ELF-1 (cell line): ENCODE results near the gene RBBP8.
"Not testable (repeated sequence)": the region's sequence is repeated elsewhere in the genome, so short reads cannot be mapped to it uniquely, and the experiment has no call there.

Experiments
- DNase-seq: peaks from one replicate; pipeline ENCODE4 v3.0.0-alpha.2; 2016; ENCODE audit warnings: low read depth, low spot score

The RBBP8 gene

DNA sequence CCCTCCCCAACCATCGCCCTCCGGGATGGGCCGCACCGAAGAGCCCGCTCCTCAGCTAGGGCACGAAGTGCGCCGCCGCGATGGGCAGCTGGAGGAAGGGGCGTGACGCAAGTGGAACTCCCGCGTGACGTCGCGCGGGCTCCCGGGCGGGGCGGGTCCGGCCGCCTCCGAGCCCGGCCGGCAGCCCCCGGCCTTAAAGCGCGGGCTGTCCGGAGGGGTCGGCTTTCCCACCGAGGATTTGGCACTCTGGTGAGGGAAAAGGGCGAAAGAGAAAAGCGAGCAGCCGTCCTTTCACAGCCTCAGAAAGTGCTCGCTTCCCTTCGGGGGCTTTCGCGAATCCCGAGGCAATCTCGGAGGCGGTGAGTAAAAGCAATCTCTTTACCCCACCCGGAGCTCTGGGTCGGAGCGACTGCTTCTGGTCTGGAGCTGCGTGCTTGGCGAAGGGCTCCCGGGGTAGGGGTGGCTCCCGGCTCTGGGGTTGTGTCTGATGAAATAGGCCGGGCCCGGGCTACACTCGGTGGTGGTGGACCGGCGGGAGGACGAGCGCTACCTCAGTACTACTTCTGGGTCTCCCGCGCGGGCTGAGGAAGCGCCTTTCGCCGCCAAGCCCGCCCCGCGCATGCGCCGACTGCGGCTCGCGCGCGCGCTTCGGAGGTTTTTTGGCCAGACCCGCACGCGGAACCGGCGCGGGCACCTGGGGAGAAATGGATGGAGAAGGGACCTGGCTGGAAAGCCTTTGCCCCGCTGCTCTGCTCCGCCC lies at the start of gene RBBP8:
RBBP8 (plus strand) TSS at position 123 of the 760 bp plus-strand sequence. CDS start 3,524 bp downstream, outside the sequence.
- peak; percentile 95 for DNase-seq

DNA sequence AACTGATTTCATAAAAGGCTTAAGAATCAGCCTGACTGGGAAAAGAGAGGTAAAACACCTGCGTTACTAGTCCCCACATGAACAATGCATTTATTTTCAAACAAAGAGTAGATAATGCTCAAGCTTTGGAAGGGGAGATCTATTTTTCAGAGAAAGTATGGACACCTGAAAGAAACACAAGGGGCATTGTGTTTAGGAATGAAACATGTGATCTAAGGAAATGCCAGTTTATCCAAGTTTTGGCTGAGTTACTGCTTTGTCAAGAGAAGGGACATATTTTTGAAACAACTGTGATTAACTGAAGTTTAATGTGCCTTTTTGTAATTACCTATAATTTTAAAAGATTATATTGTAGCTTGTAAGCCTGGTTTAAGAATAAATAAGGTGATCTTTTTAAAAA lies 49.3 kb upstream of the RBBP8 start:
- DNase-seq, result no peak

DNA sequence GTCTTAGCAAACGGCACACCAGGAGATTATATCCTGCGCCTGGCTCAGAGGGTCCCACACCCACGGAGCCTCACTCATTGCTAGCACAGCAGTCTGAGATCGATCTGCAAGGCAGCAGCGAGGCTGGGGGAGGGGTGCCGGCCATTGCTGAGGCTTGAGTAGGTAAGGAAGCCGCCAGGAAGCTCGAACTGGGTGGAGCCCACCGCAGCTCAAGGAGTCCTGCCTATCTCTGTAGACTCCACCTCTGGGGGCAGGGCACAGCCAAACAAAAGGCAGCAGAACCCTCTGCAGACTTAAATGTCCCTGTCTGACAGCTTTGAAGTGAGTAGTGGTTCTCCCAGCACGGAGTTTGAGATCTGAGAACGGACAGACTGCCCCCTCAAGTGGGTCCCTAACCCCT lies 47.4 kb upstream of the RBBP8 start:
- DNase-seq, result not testable (repeated sequence)

DNA sequence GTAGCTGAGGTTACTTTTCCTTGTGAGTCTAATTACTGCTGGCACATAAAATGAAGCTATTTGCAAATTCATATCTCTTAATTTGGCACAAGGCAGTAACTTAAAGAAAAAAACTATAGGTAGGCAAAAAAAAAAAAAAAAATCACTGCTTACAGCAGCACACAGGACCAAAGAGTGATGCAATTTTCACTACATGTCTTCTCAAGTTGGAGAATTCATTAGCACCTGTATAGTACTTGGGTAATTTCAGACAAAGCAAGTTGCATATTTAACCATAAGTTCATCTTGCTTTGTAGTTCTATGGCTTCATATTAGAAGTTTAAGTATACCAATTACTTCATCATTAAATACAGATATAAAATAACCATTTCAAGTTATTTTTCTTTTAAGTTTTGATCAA lies 33.7 kb upstream of the RBBP8 start:
- DNase-seq, result no peak

DNA sequence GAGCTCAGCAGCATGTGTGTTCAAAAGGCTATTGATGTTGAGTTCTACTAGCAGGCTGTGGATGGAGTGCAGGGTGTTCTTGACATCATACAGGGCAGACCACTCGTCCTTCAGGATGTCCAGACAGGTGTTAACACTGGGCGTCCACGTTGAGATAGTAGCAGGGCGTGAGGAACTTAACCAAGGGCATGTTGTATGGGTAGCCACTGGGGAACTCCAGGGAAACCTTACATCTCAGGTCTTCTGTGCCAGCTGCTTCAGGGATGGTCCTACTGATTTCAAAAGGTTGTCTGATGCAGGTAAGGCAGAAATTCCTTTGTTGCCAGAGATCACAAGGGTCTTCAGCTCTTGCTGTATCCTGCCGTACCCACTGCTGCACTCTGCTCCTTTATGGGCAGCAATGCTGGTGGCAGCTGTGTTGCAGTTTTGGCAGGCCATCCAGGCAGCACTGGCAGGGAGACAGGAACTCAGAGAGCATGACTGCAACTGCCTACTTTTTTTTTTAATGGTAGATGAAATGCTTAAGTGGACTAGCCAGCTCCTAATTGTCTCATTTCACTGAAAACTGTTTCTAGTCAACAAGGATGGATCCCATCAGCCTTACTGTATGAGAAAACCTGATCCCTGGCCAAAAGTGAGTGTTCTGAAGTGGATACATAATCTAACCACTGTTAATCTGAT lies 32.4 kb upstream of the RBBP8 start:
- no peak for DNase-seq

DNA sequence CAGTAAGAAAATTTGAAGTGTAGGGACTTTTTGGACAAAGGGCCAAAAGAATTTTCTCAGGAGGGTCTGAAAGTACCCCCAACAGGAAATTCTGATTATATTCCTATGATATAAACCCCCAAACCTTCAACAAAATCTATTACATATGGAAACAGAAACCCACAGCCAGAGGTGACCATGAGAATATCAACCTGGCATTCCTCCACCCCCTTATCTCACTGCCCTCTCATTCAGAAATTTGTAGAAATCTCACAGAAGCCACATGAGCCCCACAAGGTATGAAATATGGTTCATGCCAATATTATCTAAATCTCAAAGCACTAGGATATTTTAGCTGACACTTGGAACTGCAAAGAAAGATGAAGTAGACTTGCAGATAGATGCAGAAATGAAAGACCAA lies 31.0 kb upstream of the RBBP8 start:
- no peak for DNase-seq

DNA sequence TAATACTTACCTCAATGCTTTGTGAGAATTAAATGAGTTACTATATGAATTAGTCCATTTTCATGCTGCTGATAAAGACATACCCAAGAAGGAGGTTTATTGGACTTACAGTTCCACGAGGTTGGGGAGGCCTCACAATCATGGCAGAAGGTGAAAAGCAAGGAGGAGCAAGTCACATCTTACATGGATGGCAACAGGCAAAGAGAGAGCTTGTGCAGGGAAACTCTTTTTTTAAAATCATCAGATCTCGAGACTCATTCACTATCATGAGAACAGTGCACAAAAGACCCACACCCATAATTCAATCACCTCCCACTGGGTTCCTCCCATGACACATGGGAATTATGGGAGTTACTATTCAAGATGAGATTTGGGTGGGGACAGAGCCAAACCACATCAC lies 29.9 kb upstream of the RBBP8 start:
- not testable (repeated sequence) for DNase-seq

DNA sequence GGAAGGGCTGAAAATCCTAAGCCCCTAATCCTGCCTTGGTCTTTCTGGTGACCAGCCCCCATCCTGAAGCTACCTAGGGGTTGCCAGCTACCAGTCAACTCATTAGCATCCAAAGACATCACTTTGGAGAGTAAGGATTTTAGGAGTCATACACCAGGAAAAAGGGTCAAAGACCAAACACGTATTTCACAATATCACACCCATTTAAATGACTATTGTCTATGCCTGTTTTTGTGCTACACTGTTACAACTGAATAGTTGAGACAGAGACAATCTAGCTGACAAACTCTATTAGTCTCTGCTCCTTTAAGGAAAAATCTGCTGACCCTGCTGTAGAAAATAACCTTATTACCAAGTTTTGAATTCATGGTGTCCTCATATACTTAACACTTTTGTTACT lies 21.0 kb upstream of the RBBP8 start:
- no peak for DNase-seq

DNA sequence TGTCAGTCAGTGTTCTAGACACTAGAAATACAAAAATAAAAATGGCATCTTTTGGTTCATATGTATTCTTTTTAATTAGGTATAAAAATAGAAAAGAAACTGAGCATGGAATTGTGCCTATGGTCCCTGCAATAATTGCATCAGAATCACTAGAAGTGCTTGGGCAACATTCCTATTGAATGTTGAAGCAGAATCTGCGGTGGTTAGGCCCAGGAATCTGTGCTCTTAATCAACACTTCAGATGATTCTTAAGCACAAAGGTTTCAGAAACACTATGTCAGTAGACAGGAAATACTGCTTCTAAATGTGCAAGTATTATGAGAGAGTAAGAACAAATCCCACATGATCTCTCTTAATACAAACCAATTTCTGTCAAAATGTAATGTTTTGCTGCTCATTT lies 20.3 kb upstream of the RBBP8 start:
- no peak for DNase-seq

DNA sequence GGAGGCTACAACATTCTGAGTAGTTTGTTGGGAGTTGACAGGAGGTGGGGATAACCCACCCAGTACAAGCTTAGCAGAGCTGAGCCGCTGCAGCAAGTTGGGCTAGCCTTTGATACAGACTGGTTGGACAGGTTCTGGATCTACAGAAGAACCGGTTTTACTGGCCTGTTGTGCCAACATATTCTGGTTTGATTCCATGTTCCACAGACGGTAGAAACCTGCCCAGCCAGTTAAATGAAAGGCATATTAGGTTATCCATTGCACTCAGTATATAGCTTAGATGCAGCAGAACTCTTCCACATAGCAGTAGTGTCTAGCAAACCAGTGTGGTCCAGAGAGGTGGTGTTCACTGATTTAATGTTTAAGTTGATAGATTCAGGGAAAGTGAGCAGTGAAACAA lies 19.3 kb upstream of the RBBP8 start:
- peak; percentile 91 for DNase-seq

DNA sequence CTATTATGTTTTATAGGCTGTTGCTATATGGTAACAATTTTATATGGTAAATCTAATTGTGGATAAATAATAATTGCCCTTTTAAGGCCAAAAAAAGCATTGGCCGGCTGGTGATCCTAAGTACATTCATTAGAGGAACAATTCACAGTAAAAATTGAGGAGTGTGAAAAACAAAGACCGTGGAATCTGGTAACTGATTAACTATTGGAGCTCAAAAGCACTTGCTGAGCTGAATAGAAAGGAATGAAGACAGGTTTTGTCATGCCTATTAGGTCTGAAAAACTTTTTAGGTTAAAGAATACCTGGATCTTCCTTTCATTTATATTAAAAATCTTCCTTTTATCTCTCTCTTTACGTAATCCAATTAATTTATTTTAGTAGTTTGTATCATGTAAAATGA lies 18.5 kb upstream of the RBBP8 start:
- DNase-seq, result no peak

DNA sequence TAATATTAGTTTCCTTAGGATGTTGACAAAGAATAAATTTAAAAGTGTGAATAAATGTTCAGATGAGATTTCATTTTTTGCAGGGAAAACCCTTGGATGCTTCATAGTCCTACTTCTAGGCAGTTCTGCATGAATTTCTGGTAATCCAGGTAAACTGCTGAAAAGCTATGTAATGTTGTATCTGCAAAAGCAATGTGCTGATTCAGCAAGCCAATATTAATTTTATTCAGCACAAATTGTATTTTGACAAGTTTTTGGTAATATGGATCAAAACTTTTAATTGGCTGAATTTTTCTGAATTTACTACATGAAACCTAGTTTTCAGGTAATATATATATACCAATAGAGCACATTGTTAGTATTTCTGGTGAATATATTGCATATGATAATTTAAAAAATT lies 17.8 kb upstream of the RBBP8 start:
- no peak for DNase-seq

DNA sequence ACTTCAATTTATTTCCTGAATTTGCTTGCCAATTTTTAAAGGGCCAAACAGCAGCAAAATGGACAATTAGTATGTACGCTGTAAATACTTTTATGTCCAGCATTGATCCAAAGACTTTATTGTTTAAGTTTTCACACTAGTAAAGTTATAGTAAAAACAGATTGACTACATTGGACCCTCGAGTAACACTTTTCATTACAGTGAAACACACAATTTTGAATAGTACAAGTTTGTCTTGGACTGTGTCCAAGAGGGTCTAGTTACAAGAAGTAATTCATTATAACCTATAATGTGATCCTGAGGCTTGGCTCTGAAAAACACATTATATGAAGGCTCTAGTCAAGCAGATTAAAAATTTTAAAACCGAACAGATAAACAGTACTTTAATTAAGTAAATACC lies 11.4 kb upstream of the RBBP8 start:
- DNase-seq, result no peak

DNA sequence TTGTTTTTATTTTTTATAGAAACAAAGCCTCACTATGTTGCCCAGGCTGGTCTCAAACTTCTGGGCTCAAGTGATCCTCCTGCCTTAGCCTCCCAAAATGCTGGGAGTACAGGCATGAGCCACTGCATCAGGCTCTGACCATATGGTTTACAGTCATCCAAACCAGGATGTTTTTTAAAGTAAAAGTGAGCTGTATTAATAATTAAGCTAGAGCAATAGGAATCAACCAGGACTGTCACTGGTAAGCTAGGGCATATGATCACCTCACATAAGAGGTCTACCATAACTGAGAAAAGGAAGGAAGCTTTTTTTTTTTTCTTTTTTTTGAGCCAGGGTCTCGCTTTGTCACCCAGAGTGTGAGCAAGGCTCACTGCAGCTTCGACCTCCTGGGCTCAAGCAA lies 8.5 kb upstream of the RBBP8 start:
- no peak for DNase-seq

DNA sequence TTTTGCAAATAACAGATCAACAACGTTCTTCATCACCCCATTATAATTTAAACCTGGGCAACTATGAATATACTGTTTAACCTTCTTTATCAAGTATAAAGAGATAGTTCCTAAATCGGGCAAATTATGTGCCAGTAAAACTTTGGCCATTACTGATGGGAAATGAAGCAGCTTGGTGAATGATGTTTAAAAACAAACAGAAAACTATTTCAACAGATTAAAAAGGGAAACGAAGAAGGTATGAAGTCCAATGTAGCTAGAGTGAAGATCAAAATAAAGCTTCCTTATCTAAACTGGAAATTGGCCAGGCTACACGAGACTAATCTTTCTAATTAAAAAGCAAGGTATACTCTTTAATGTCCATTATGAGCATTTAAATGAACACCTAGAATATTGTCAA lies 6.7 kb upstream of the RBBP8 start:
- no peak for DNase-seq

DNA sequence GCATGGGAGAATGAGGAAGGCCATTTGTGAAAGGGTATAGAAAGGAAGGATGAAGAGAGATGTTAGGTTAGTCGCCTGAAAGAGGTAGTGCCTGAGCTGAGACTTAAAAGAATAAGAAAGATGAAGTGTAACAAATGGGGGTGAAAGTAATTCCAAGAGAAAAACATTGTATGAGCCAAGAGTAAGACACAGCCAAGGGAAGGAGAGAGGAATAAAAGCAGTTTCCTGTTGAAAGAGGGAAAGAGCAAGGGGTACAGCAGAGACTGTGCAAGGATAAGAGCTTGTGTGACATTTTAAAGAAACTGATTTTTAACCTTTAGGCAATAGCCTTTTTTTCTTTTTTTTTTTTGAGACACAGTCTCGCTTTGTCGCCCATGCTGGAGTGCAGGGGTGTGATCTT lies 4.8 kb upstream of the RBBP8 start:
- DNase-seq, result no peak

DNA sequence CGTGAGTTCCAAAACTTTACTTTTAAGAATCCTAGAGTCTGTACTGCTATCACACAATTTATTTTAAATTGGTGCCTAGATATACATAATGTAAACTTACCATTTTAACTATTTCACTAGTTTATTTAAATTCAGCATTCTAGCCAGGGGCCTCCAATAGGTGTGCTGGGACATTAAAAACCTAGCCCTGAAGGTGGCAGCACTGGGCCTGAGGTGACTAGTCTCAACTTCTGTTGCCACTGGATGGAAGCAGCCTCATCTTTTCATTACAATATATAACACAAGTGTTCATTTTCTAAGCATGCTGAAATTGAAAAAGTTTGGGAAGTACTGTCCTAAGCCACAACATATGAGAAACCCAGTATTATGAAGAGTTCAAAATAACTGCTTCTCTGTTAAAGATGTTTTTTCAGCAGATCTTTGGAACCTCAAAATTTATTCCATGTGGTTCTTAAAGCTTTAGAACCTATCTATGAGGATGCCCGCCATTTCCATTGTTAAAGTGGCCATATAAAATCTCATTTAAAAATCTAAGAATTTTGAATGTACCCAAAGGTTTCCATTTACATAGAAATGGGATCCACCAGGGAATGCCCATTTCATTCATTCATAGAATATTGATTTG lies 2.9 kb upstream of the RBBP8 start:
- DNase-seq, result peak; percentile 53

DNA sequence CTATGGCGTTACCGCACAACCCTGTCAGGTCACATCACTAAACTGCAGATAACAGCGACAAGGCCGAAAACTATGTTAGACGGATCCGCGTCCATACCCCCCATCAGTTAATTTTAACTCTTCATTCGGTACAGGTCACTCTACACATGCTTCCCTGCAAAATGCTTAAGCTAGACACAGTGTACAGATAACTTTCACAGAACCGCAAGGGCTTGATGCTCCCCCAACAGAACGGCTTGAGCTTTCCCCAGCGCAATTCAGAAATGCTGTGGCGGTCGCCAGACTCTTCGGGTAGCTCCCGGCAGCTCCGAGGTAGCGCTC lies 283 bp upstream of the RBBP8 start:
- DNase-seq, result no peak

DNA sequence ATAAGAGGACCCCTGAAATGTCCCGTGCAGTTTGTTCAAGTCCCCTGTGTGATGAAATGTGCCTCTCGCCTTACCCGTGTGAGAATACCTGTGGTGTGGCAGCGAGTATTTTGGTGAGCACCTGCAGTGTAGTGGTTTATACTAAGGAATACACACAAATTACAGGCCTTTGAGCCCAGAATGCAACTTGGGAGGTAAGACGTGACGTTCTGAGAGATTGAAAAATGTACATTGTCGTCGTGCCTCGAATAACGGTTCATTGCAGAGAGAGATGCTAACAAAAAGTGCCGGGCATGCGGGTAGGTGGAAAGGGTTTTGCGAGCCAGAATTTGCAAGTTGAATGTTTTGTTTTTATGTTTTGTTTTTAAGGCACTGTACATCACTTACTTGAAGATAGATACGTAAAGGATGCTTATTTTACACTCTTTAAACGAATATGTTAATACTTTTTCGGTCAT lies 867 bp downstream of the RBBP8 start:
- no peak for DNase-seq

DNA sequence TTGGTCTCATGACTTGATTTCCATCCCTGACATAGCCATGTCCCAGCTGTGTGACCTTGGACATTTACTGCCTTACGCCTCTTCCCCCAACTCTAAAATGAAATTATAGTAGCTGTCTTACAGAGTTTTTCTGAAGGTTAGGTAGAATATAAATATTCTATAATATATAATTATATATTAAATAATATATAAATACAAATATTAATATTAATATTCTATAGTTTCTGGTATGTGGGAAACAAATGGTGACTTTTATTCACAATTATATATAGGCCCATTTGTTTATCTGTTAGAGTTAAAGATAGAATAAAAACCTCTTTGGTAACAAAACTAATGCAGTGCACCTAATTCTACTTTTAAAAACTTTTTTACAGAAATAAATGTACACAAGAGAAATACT lies 1.7 kb downstream of the RBBP8 start:
- no peak for DNase-seq

DNA sequence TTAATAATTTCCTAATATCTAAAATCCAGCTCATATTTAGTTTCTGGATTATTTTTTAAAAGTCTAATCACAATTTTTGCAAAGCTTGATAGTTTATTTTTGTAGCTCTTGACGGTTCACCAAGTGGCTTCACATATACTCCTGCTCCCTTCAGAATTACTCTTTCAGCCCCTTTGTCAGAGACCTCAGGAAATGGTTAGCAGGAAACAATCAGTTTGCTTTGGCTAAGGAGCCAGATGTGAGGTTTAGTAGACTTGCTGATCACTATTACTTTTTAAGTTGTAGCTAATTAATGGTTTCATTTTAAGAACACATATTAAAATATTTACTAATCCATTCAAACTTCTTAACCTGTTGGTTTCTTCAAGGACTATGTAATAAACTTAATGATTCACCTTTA lies 2.3 kb downstream of the RBBP8 start:
- DNase-seq, result no peak

DNA sequence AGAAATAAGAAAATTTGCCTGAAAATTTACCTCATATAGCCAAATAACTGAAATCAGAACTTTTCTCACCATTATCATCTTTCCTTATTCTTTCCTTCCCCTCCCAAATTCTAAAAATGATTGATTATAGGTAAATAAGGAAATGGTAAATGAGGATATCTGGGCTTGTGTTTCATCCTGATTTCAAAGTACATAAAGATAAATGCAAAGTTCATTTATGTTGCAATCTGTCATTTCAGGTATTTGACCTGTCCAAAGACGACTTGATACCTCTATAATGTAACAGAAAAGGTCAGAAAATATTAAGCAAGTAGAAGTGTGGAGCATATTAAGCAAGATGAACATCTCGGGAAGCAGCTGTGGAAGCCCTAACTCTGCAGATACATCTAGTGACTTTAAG lies 3.4 kb downstream of the RBBP8 start:
- DNase-seq, result no peak

DNA sequence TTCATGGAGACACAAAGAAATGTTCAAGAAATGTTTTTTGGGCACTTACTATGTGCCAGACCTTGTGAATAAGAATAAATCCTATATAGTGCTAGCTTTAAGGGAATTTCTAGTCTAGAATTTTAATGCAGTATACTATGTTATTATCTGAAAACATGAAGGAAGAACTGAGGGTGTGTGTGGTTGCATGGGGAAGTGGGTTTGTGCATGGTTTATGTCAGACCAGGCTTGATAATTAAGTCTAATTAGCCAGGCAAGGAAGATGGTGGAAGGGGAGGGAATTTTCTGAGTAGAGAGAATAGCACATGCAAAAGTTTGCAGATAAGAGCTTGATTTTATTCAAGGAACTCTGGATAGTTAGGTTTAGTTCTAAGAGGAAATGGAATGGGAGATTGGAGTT lies 6.5 kb downstream of the RBBP8 start:
- no peak for DNase-seq
